IPS DF 6.9 (cell line): ENCODE results near the gene OR9Q1.

ENCODE experiments used
- DNase-seq: peaks from one replicate; pipeline ENCODE4 v3.0.0-alpha.2; 2013; ENCODE audit warnings: low read depth, low spot score
- H3K27ac ChIP-seq: one replicate; pipeline ENCODE4 v1.5.1; 2013; ENCODE audit warnings: low read length, control low read depth
- H3K27me3 ChIP-seq: 2 replicates; pipeline ENCODE4 v1.6.1; 2013; ENCODE audit warnings: mild to moderate bottlenecking, low read length; ENCODE audit not compliant: control insufficient read depth, insufficient read depth
- H3K36me3 ChIP-seq: 2 replicates; pipeline ENCODE4 v1.6.1; 2013; ENCODE audit warnings: low read length; ENCODE audit not compliant: control insufficient read depth, insufficient read depth
- H3K4me1 ChIP-seq: 2 replicates; pipeline ENCODE4 v1.6.1; 2013; ENCODE audit warnings: low read length; ENCODE audit not compliant: control insufficient read depth, insufficient read depth
- H3K4me3 ChIP-seq: 2 replicates; pipeline ENCODE4 v1.5.1; 2013; ENCODE audit warnings: mild to moderate bottlenecking, low read length
- H3K9me3 ChIP-seq: 2 replicates; pipeline ENCODE4 v1.6.1; 2013; ENCODE audit warnings: low read length, inconsistent platforms; ENCODE audit not compliant: control insufficient read depth, insufficient read depth
- WGBS: extraction: QIAGEN DNeasy Blood & Tissue Kit; methylation state at CpG from one replicate; pipeline ENCODE4 v1.1.7; 2013; ENCODE audit warnings: mixed read lengths, missing lambda C conversion rate; ENCODE audit not compliant: insufficient read length, insufficient coverage; 5-methylcytosine and 5-hydroxymethylcytosine counted together

The OR9Q1 gene

DNA sequence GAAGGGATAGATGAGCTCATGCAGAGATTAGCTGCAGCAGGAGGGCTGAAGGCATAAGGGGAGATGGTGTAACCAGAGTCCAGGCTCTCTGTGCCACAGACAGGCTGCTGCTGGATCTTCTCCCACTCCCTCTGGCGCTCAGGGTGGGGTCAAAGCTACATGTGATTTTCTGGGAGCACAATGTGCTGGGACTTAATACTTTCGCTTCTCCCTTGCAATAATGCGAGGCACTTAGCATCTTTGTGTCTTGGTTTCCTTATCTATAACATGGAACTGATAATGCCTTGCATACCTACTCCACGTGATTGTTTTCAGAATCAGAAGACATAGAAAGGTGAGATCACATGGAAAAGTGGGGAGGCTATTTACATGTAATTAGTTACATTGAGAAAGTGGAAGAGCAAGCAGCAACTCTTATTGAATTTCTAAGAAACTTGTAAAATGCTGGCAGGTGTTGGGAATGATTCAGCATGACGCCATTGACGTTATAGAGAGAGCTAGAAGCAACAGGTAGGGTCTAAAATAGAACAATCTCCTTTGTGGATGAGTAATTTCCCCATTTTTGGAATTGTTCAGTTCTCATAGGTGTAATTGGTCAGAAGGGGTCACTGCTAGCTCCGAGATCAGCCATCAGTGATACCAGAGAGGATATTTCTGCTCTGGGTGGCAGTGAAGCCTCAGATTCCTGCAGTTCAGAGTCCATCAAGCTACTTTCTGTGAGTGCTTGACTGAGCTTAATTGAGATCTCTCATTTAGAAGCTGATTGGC lies 109.8 kb downstream of the OR9Q1 start:
- Histone ChIP-seq H3K9me3 (no peaks in the 10 kb centered on the region), H3K4me1 (no peaks in the 10 kb centered on the region), H3K27me3 (no peaks in the 10 kb centered on the region), H3K36me3 (no peaks in the 10 kb centered on the region), H3K27ac (no peak overlapping the region), H3K4me3 (no peak overlapping the region)
- WGBS = no CpG with 5 or more reads among the region's 7 CpGs
- no peak for DNase-seq

DNA sequence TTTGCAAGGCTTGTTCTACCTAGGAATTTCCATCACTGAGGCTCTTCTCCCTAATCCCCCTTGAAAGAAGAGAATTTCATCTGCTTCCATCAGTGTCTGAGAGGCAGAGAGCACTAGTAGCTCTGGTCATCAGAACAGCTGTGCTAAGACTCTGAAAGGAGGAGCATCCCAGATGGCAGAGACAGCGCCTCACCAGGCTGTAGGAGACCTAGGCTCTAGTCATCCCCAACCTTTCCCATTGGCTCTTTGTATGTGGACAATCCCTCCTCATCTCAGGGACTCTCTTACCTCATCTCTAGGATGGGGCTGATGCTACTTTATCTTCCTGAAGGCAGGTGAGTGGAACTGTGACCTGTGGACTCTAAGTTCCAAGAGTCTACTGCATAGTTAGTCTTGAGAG lies 110.5 kb downstream of the OR9Q1 start:
- no peaks in the 10 kb centered on the region for H3K36me3 ChIP-seq
- H3K9me3 ChIP-seq = no peaks in the 10 kb centered on the region
- no peak overlapping the region for H3K4me3 ChIP-seq
- no peaks in the 10 kb centered on the region for H3K4me1 ChIP-seq
- no peak overlapping the region for H3K27ac ChIP-seq
- no peaks in the 10 kb centered on the region for H3K27me3 ChIP-seq
- no CpG with 5 or more reads among the region's 1 CpG for WGBS
- no peak for DNase-seq

DNA sequence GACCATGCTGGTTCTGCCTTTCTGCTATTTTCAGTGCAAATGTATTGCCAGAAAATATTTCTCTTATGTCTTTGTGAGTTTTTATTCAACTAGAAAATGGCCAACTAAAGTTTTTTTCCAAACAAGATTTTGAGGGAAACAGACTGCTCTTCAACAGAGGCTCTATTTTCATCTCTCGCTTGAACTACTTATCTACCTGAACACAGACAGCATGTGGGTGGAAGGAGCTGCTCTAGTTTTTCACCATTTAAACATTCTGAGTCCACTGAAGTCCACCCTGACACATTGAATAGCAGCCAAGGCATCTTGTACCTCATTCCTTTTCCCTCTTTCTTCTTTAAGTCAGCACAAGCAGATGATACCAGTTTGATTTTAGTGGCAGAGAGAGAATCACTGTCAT lies 111.5 kb downstream of the OR9Q1 start:
- Histone ChIP-seq H3K27ac (no peak overlapping the region), H3K4me3 (no peak overlapping the region), H3K36me3 (no peaks in the 10 kb centered on the region), H3K27me3 (no peaks in the 10 kb centered on the region), H3K4me1 (no peaks in the 10 kb centered on the region), H3K9me3 (no peaks in the 10 kb centered on the region)
- no peak for DNase-seq
- no CpG with 5 or more reads among the region's 1 CpG for WGBS

DNA sequence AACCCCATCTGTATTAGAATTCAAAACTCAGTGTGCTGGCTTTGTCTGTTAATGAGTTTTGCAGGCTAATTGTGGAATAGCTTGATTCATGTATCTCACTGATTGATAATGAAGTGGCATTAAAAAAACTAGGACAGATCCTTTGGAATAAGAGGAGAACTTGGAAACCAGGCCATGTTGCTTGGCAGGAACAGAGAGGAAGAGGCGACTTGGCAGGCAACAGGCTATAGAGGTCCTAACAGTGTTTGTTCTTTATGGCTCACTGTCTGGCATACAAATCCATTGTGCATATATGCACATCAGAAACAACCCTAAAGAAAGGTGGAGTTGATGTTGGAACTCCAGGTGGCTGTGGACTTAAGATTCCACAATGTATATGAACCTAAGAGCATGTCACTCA lies 119.1 kb downstream of the OR9Q1 start:
- Histone ChIP-seq H3K27me3 (no peaks in the 10 kb centered on the region), H3K27ac (no peak overlapping the region), H3K4me1 (no peaks in the 10 kb centered on the region), H3K4me3 (no peak overlapping the region), H3K36me3 (no peaks in the 10 kb centered on the region), H3K9me3 (no peaks in the 10 kb centered on the region)
- no peak for DNase-seq
- no CpG with 5 or more reads among the region's 1 CpG for WGBS

DNA sequence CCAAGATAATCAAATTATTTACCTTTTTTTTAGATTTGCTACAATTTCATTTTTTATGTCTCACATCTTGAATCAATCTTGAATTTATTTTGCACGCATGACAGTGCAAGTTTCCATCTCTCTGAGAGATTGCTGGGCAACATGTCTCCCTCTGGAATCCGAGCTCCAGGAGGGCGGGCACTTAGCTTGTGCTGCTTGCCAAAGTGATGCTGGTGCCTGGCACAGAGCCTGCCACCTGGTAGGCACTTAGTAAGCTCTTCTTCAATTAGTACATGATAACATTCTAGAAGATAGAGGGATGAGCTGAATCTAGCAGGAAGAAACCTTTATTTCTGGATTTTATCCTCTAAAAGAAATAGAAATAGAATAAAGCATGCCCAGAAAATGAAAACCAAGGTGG lies 129.1 kb downstream of the OR9Q1 start:
- Histone ChIP-seq H3K9me3 (no peaks in the 10 kb centered on the region), H3K27ac (no peak overlapping the region), H3K4me1 (no peaks in the 10 kb centered on the region), H3K36me3 (no peaks in the 10 kb centered on the region), H3K4me3 (no peak overlapping the region), H3K27me3 (no peaks in the 10 kb centered on the region)
- WGBS = no CpG with 5 or more reads among the region's 3 CpGs
- DNase-seq = no peak

DNA sequence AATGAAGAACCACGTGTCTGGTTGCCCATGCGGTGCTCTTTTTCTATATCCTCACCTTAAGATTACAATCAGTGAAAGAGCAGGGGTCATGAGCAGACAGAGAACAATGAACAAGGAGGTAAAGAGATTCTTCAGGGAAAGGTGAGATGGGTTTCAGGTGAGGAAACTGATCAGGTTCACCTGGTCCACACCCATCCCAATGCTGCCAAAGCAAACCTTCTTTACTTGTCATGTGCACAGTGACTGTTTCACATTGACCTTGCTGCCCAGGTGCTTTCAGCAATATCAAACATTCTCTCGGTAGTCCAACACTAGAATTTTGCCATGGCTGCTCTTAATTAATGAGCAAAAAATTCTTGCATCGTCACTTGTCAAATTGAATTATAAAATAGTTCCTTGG lies 140.7 kb downstream of the OR9Q1 start:
- no peaks in the 10 kb centered on the region for H3K36me3 ChIP-seq
- no peak for DNase-seq
- H3K4me3 ChIP-seq = no peak overlapping the region
- no peaks in the 10 kb centered on the region for H3K27me3 ChIP-seq
- WGBS = no CpG with 5 or more reads among the region's 4 CpGs
- H3K27ac ChIP-seq = no peak overlapping the region
- H3K4me1 ChIP-seq = no peaks in the 10 kb centered on the region
- no peaks in the 10 kb centered on the region; the same call in 1 of the 2 replicates for H3K9me3 ChIP-seq

DNA sequence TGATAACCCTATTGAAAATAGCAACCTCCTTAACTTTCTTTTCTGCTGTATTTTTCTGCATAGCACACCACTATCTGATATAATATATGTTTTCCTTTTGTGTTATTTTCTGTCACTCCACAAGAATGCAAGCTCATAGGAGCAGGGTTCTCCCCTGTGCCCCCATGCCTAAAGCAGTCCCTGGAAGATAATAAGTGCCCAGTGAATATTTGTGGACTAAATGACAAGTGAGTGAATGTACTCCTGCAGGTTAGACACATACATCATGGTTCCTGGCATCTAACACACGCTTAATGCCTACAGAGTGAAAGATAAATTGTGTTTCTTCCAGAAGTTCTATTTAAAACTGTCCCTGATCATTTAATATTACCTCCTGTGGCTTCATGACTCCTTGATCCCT lies 141.3 kb downstream of the OR9Q1 start:
- H3K4me3 ChIP-seq = no peak overlapping the region
- no peaks in the 10 kb centered on the region; the same call in 1 of the 2 replicates for H3K9me3 ChIP-seq
- H3K4me1 ChIP-seq = no peaks in the 10 kb centered on the region
- H3K27ac ChIP-seq = no peak overlapping the region
- no peaks in the 10 kb centered on the region for H3K27me3 ChIP-seq
- DNase-seq = no peak
- H3K36me3 ChIP-seq = no peaks in the 10 kb centered on the region
- WGBS = no CpG with 5 or more reads among the region's 1 CpG

DNA sequence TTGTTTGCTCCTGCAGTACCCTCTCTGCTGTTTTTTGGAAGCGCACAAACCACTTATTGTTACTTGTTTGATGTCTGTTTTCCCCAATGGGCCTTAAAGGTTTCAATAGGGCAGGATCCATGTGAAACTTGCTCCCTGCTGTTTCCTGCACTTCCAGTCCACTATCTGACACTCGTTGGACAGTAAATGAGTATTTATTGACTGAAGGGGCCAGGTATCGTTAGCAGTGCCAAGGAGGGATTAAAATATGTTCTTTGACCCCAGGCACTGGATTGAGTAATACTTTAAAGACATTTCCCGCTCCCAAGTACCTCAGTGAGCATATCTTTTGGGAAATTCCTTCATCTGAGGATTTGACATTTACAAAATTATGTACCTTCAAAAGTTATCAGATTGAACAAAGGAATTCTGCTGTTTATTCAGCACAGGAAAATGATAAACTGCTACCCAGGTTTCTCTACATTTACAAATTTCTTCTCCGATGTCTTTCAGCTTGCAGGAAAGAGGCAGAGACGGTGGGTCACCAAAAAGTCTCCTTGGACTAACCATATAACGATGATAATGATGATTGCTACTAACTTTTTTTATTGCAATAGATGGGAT lies 141.9 kb downstream of the OR9Q1 start:
- DNase-seq = no peak
- WGBS = no CpG with 5 or more reads among the region's 7 CpGs
- Histone ChIP-seq H3K27ac (no peak overlapping the region), H3K4me1 (no peaks in the 10 kb centered on the region), H3K9me3 (no peaks in the 10 kb centered on the region; the same call in 1 of the 2 replicates), H3K4me3 (no peak overlapping the region), H3K27me3 (no peaks in the 10 kb centered on the region), H3K36me3 (no peaks in the 10 kb centered on the region)

DNA sequence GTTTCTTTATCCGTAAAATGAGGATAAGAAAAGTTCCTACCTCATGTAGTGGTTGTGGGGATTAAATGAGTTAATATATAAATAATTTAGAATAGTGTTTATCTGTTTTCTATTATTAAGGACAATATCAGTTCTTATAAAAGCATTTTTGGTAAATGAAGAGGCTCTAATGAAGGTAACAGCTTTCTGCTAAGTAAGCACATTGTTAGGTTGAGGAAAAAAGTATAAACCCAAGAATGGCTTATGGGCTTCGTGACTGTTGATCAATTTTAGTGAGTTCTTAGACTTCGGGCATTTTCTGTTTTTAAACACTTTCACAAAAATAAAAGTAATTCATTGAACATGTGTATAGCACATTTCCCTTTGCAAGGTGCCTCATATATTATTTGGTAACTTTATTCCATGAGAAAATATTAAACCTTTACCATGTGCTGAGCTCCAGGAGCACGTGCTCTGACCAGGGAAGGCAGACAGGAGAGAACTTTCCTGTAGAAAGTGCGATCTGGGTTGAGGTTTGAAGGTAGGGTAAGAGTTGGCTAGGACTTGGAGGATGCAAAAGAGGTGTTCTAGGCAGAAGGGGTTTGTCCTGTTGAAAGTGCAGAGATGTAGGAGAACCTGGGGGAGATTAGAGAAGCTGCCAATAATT lies 153.9 kb downstream of the OR9Q1 start:
- no peak for DNase-seq
- H3K36me3 ChIP-seq = no peaks in the 10 kb centered on the region
- no peaks in the 10 kb centered on the region for H3K4me1 ChIP-seq
- no peaks in the 10 kb centered on the region for H3K9me3 ChIP-seq
- H3K27me3 ChIP-seq = no peaks in the 10 kb centered on the region
- no peak overlapping the region for H3K27ac ChIP-seq
- no peak overlapping the region for H3K4me3 ChIP-seq
- no CpG with 5 or more reads among the region's 5 CpGs for WGBS

DNA sequence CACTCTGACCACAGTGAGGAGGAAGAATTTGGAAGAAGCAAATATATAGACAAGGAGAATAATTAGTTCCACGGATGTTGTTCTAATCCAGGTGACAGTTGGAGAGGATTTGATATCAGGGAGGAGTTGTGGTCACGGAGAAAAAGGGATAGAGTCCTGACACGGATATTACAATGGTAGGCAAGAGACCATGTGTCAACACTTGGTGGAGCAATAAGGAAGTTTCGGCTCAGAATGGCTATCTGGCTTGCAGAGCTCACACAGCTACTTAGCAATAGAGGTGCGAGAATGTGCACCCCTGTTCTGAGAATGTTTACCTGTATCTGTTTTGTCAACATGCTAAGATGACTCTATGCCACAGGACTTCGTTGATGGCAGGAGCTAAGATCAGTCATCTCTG lies 154.8 kb downstream of the OR9Q1 start:
- Histone ChIP-seq H3K27me3 (no peaks in the 10 kb centered on the region), H3K36me3 (no peaks in the 10 kb centered on the region), H3K4me1 (no peaks in the 10 kb centered on the region), H3K9me3 (no peaks in the 10 kb centered on the region), H3K4me3 (no peak overlapping the region), H3K27ac (no peak overlapping the region)
- no peak for DNase-seq
- WGBS = no CpG with 5 or more reads among the region's 6 CpGs
